Esophagus muscularis mucosa (tissue), 3 donors: ENCODE measurements around the gene MAT1A.

ENCODE experiments used
- POLR2A ChIP-seq: fragments of 450-650 bp; IDR thresholded peaks from one replicate; pipeline ENCODE4 v1.6.1; 2017; ENCODE audit warnings: antibody characterized with exemption, moderate library complexity, mild to moderate bottlenecking, low read depth
- TF ChIP-seq, protein P1 (sequence below), 3 experiments: fragments of 200-600 bp in 2 of 3; fragments of 450-650 bp in 1 of 3; sonication (generic) in 2 of 3; IDR thresholded peaks; one replicate each; pipeline ENCODE4 v1.5.1; 2017 to 2019; ENCODE audit warnings: antibody characterized with exemption in 3 of 3, mild to moderate bottlenecking in 2 of 3, moderate library complexity in 1 of 3

- TF ChIP-seq, protein P1, sequence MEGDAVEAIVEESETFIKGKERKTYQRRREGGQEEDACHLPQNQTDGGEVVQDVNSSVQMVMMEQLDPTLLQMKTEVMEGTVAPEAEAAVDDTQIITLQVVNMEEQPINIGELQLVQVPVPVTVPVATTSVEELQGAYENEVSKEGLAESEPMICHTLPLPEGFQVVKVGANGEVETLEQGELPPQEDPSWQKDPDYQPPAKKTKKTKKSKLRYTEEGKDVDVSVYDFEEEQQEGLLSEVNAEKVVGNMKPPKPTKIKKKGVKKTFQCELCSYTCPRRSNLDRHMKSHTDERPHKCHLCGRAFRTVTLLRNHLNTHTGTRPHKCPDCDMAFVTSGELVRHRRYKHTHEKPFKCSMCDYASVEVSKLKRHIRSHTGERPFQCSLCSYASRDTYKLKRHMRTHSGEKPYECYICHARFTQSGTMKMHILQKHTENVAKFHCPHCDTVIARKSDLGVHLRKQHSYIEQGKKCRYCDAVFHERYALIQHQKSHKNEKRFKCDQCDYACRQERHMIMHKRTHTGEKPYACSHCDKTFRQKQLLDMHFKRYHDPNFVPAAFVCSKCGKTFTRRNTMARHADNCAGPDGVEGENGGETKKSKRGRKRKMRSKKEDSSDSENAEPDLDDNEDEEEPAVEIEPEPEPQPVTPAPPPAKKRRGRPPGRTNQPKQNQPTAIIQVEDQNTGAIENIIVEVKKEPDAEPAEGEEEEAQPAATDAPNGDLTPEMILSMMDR (IDR thresholded peaks at IDR 0.05) = no peak
- TF ChIP-seq POLR2A = no peak
These were observed 20.4 kb downstream of the MAT1A start for GRCh38 chr10:80268938-80269588.
